Chondrocyte (in vitro differentiated cells): ENCODE results near the gene CDH22. TPM values are rescaled to one million over a fixed set of nuclear protein-coding genes. Genes with fewer than 3 reads are reported as not detected.

Source experiments
- DNase-seq: peaks from one replicate; pipeline ENCODE4 v3.0.0; 2021; ENCODE audit warnings: mixed read lengths, low spot score
- H3K27ac Mint-ChIP-seq: one replicate; pipeline ENCODE4 v1.8.0; 2021; ENCODE audit warnings: mild to moderate bottlenecking, moderate library complexity, mixed read lengths; ENCODE audit not compliant: unreplicated experiment
- H3K27me3 Mint-ChIP-seq: 2 replicates; pipeline ENCODE4 v1.8.0; 2021; ENCODE audit warnings: low read depth, mixed read lengths
- H3K36me3 Mint-ChIP-seq: 2 replicates; pipeline ENCODE4 v1.8.0; 2021; ENCODE audit warnings: low read depth, mixed read lengths
- H3K4me1 Mint-ChIP-seq: 2 replicates; pipeline ENCODE4 v1.8.0; 2021; ENCODE audit warnings: low read depth, mild to moderate bottlenecking, mixed read lengths
- H3K4me3 Mint-ChIP-seq: one replicate; pipeline ENCODE4 v1.8.0; 2021; ENCODE audit warnings: mild to moderate bottlenecking, moderate library complexity, mixed read lengths; ENCODE audit not compliant: unreplicated experiment
- H3K9me3 Mint-ChIP-seq: 2 replicates; pipeline ENCODE4 v1.8.0; 2021; ENCODE audit warnings: low read depth, mixed read lengths
- total RNA-seq: library from RNA; stranded (reverse); gene quantifications from 3 replicates; pipeline ENCODE4 v1.2.1, GENCODE V29; 2021
- TF ChIP-seq, protein P1 (sequence below): fragments of 200-600 bp; sonication (generic); IDR thresholded peaks from 2 replicates; pipeline ENCODE4 v1.5.0; 2021; ENCODE audit warnings: antibody characterized with exemption, mild to moderate bottlenecking, moderate library complexity

CDH22 gene
- total RNA-seq, 1 donor from 2014 or later, result not detected

GRCh38 chr20:46243707-46244628 lies 64.3 kb downstream of the CDH22 start:
- TF ChIP-seq, protein P1, sequence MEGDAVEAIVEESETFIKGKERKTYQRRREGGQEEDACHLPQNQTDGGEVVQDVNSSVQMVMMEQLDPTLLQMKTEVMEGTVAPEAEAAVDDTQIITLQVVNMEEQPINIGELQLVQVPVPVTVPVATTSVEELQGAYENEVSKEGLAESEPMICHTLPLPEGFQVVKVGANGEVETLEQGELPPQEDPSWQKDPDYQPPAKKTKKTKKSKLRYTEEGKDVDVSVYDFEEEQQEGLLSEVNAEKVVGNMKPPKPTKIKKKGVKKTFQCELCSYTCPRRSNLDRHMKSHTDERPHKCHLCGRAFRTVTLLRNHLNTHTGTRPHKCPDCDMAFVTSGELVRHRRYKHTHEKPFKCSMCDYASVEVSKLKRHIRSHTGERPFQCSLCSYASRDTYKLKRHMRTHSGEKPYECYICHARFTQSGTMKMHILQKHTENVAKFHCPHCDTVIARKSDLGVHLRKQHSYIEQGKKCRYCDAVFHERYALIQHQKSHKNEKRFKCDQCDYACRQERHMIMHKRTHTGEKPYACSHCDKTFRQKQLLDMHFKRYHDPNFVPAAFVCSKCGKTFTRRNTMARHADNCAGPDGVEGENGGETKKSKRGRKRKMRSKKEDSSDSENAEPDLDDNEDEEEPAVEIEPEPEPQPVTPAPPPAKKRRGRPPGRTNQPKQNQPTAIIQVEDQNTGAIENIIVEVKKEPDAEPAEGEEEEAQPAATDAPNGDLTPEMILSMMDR, result no peak
- H3K27me3 Mint-ChIP-seq, result peaks cover 51% of the 10 kb centered on the region
- H3K4me1 Mint-ChIP-seq, result no peaks in the 10 kb centered on the region
- H3K36me3 Mint-ChIP-seq, result no peaks in the 10 kb centered on the region
- H3K9me3 Mint-ChIP-seq, result no peaks in the 10 kb centered on the region
- H3K27ac Mint-ChIP-seq, result no peak overlapping the region
- no peak for DNase-seq
- H3K4me3 Mint-ChIP-seq, result no peak overlapping the region

DNA sequence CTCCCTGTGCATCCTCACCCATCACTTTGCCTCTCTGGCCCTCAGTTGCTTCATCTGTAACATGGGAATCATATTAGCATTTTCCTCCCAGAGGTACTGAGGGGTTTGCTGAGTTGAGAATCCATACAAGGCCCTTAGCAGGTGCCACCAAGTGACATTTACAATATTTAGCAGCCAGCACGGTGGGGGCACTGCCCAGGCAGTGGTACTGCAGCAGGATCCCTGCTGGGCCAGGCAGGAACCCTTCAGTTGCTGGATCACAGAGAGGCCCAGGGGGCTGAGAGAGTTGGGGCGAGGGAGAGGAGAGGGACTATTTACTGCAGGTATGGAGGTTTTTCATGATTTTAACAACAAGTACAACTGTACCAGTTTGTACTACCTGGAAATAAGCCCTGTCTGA lies 65.9 kb downstream of the CDH22 start:
- peaks cover 43% of the 10 kb centered on the region for H3K27me3 Mint-ChIP-seq
- no peak overlapping the region for H3K4me3 Mint-ChIP-seq
- DNase-seq, result no peak
- no peaks in the 10 kb centered on the region for H3K9me3 Mint-ChIP-seq
- TF ChIP-seq, protein P1, result no peak
- no peak overlapping the region for H3K27ac Mint-ChIP-seq
- no peaks in the 10 kb centered on the region for H3K36me3 Mint-ChIP-seq
- H3K4me1 Mint-ChIP-seq, result no peaks in the 10 kb centered on the region

- Mint-ChIP-seq H3K4me3 (no peak overlapping the region), H3K36me3 (no peaks in the 10 kb centered on the region), H3K27me3 (peaks cover 33% of the 10 kb centered on the region), H3K4me1 (no peaks in the 10 kb centered on the region), H3K9me3 (no peaks in the 10 kb centered on the region), H3K27ac (no peak overlapping the region)
- DNase-seq, result no peak
- TF ChIP-seq, protein P1, result no peak
These were observed 67.4 kb downstream of the CDH22 start for GRCh38 chr20:46240881-46241280.

GRCh38 chr20:46240065-46240464 lies 68.2 kb downstream of the CDH22 start:
- no peak for DNase-seq
- Mint-ChIP-seq H3K27ac (no peak overlapping the region), H3K36me3 (no peaks in the 10 kb centered on the region), H3K4me1 (no peaks in the 10 kb centered on the region), H3K27me3 (peaks cover 33% of the 10 kb centered on the region), H3K9me3 (no peaks in the 10 kb centered on the region), H3K4me3 (no peak overlapping the region)
- TF ChIP-seq, protein P1, result no peak

GRCh38 chr20:46237736-46238135 lies 70.6 kb downstream of the CDH22 start:
- TF ChIP-seq, protein P1, result no peak
- no peaks in the 10 kb centered on the region for H3K36me3 Mint-ChIP-seq
- H3K4me3 Mint-ChIP-seq, result no peak overlapping the region
- no peak overlapping the region for H3K27ac Mint-ChIP-seq
- H3K9me3 Mint-ChIP-seq, result no peaks in the 10 kb centered on the region
- no peak for DNase-seq
- peaks cover 40% of the 10 kb centered on the region for H3K27me3 Mint-ChIP-seq
- no peaks in the 10 kb centered on the region for H3K4me1 Mint-ChIP-seq
